Measurements from ENCODE around the gene SYNRG.

DNA sequence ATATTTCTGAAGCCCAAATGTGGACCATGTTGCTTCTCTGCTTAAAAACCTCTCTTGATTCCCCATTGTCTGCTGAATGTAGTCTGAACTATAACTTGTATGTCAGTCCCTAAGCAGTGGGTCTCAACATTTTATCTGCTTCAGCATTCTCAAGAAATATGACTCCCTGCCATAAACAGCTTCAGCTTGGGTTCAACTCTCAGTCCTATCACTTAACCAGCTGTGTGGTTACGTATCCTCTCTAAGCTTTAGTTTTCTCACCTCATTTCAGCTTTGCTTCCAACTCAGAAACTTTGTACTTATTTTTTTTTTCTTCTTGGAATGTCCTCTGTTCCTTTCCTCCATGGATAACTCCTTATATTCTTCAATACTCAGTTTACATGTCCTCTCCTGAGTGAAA, 38.6 kb upstream of the SYNRG start:
- TF ChIP-seq CTCF (conservative IDR thresholded peaks at IDR 0.05 in 1 of 2, IDR thresholded peaks at IDR 0.05 in 1 of 2; ENCODE audit: low read depth in 1 of 2, low read length in 2 of 2) (no peak), EZH2 (IDR thresholded peaks at IDR 0.05; ENCODE audit: low read length, missing control alignments) (no peak)

Data from fibroblast of lung (primary cell).